Activated T-cell treated with anti-CD3 and anti-CD28 coated beads, Interleukin-2, amount 50 U/mL, for 4 hours (primary cell): ENCODE data around the gene DYTN. TPM values are rescaled to one million over a fixed set of nuclear protein-coding genes. Genes with fewer than 3 reads are reported as not detected.

ENCODE experiments used
- ATAC-seq, 2 donors: fragments of 200-7000 bp; cut with Tn5 transposase; one replicate each; pipeline ENCODE4 v1.10.0; 2021
- DNase-seq: peaks from one replicate; pipeline ENCODE4 v3.0.0-alpha.2; 2020
- H3K27me3 Mint-ChIP-seq: one replicate; pipeline ENCODE4 v1.8.0; 2021; ENCODE audit warnings: low read depth, mixed read lengths
- H3K36me3 Mint-ChIP-seq: one replicate; pipeline ENCODE4 v1.8.0; 2022; ENCODE audit warnings: mixed read lengths; ENCODE audit not compliant: insufficient read depth
- H3K4me1 Mint-ChIP-seq: one replicate; pipeline ENCODE4 v1.8.0; 2021; ENCODE audit warnings: low read depth, mixed read lengths
- H3K4me3 Mint-ChIP-seq: one replicate; pipeline ENCODE4 v1.8.0; 2021; ENCODE audit warnings: mild to moderate bottlenecking, moderate library complexity, mixed read lengths
- H3K9me3 Mint-ChIP-seq: one replicate; pipeline ENCODE4 v1.8.0; 2021; ENCODE audit warnings: mixed read lengths
- total RNA-seq, 3 donors: library from RNA; stranded (reverse); gene quantifications; one replicate each; pipeline ENCODE4 v1.2.1, GENCODE V29; 2021

DYTN gene
- total RNA-seq, 3 donors from 2014 or later = not detected

GRCh38 chr2:206670531-206671319 lies 47.5 kb downstream of the DYTN start:
- no peak for DNase-seq
- no peaks in the 10 kb centered on the region for H3K36me3 Mint-ChIP-seq
- peaks cover 20% of the 10 kb centered on the region for H3K27me3 Mint-ChIP-seq
- no peaks in the 10 kb centered on the region for H3K4me1 Mint-ChIP-seq
- H3K4me3 Mint-ChIP-seq = no peak overlapping the region
- H3K9me3 Mint-ChIP-seq = no peaks in the 10 kb centered on the region
- ATAC-seq = no peak

GRCh38 chr2:206665251-206665650 lies 52.9 kb downstream of the DYTN start:
- Mint-ChIP-seq H3K9me3 (no peaks in the 10 kb centered on the region), H3K4me1 (no peaks in the 10 kb centered on the region), H3K36me3 (no peaks in the 10 kb centered on the region), H3K27me3 (peaks cover 14% of the 10 kb centered on the region), H3K4me3 (no peak overlapping the region)
- DNase-seq = no peak
- ATAC-seq = no peak

DNA sequence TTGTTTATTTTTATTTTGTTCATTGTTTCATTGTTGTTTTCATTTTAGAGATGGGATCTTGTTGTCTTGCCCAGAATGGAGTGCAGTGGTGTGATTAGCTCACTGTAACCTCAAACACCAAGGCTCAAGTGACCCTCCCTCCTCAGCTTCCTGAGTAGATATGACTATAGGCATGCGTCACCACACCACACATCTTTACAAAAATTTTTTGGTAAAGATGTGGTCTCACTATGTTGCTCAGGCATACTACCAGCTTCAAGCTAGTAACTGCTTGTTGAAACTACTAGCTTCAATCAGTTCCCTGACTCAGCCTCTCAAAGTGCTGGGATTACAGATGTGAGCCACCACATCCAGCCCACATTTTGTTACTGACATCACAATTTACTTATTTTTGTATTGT lies 61.1 kb downstream of the DYTN start:
- Mint-ChIP-seq H3K36me3 (no peaks in the 10 kb centered on the region), H3K27me3 (peaks cover 10% of the 10 kb centered on the region), H3K4me1 (no peaks in the 10 kb centered on the region), H3K9me3 (peaks cover 8% of the 10 kb centered on the region), H3K4me3 (no peak overlapping the region)
- ATAC-seq (no peak), DNase-seq (no peak)

DNA sequence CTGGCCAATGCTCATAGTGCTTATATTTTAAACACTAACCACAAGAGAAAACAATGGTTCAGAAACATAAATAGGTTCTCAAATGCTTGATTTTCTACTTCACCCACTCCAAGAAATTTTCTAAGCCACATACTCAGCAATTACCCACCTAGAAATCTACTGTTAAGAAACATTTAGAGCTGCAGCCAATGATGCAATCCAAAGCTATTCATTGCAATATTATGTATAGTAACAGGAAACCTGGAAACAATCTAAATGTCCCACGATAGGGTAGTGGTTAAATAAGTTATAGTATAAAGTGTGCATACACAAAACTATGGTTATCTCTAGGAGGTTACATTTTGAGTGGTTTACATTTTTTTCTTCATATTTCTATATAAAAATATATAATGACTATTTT lies 70.2 kb downstream of the DYTN start:
- Mint-ChIP-seq H3K27me3 (peaks cover 15% of the 10 kb centered on the region), H3K9me3 (no peaks in the 10 kb centered on the region), H3K4me3 (no peak overlapping the region), H3K36me3 (no peaks in the 10 kb centered on the region), H3K4me1 (no peaks in the 10 kb centered on the region)
- no peak for ATAC-seq
- DNase-seq = no peak

GRCh38 chr2:206642075-206643025 lies 75.8 kb downstream of the DYTN start, which contains the start of gene FAM237A:
Gene FAM237A (plus strand): TSS chr2:206642487. CDS start chr2:206644237, 1,750 bp downstream.
- no peak for DNase-seq

GRCh38 chr2:206641226-206641625 lies 77.0 kb downstream of the DYTN start:
- Mint-ChIP-seq H3K9me3 (no peaks in the 10 kb centered on the region), H3K36me3 (no peaks in the 10 kb centered on the region), H3K4me3 (no peak overlapping the region), H3K4me1 (no peaks in the 10 kb centered on the region), H3K27me3 (peaks cover 13% of the 10 kb centered on the region)
- DNase-seq = no peak
- ATAC-seq = no peak

More at GRCh38 chr2:206642075-206643025, 75.8 kb downstream of the DYTN start, which contains the start of gene FAM237A:
- Mint-ChIP-seq H3K4me1 (no peaks in the 10 kb centered on the region), H3K36me3 (no peaks in the 10 kb centered on the region), H3K27me3 (peaks cover 15% of the 10 kb centered on the region), H3K4me3 (no peak within 1 kb of the TSS), H3K9me3 (no peaks in the 10 kb centered on the region)
- no peak for ATAC-seq

GRCh38 chr2:206639636-206640035 lies 78.6 kb downstream of the DYTN start:
- Mint-ChIP-seq H3K27me3 (peaks cover 13% of the 10 kb centered on the region), H3K4me1 (no peaks in the 10 kb centered on the region), H3K36me3 (no peaks in the 10 kb centered on the region), H3K9me3 (no peaks in the 10 kb centered on the region), H3K4me3 (no peak overlapping the region)
- DNase-seq = no peak
- no peak for ATAC-seq

DNA sequence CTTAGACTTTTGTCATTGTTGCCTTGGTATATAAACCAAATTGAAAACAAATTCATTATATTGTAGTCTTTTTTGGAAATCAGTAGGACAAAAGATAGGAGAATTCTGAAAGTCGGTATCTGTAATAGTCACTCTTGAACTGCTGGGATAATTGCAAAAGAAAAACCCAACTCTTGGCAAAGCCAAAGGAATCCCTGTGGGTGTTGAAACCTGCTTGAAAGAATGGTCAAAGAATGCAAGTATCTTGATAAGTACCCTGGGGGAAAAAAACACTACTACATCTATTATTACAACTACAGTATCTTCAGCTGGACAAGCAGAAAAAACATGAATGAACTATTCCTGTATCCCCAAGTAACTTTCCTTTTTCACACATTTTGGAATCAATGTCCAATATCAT lies 83.2 kb downstream of the DYTN start:
- DNase-seq = no peak
- Mint-ChIP-seq H3K36me3 (no peaks in the 10 kb centered on the region), H3K27me3 (peaks cover 4% of the 10 kb centered on the region), H3K9me3 (no peaks in the 10 kb centered on the region), H3K4me3 (no peak overlapping the region), H3K4me1 (no peaks in the 10 kb centered on the region)
- no peak for ATAC-seq

- ATAC-seq (no peak), DNase-seq (no peak)
- Mint-ChIP-seq H3K4me1 (no peaks in the 10 kb centered on the region), H3K36me3 (no peaks in the 10 kb centered on the region), H3K9me3 (no peaks in the 10 kb centered on the region), H3K27me3 (peaks cover 10% of the 10 kb centered on the region), H3K4me3 (no peak overlapping the region)
Observed at GRCh38 chr2:206631340-206631739, 86.9 kb downstream of the DYTN start.

DNA sequence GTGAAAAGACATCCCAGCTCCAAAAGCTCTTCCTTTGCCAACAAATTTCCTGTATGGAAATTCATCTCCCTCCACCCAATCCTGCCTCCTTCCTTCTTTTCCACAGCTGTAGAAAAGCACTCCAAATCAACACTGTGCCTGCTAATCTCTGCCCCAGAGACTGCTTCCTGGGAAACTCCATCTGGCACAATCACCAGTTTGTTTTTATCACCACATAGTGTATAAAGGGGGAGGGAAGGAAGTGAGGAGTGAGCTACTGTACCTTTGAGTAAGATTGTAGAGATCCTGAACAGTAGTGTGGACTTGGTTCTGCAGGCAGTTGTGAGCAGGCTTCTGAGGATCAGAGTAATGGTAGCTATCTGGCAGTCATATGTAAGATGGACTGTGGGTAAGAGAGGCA lies 90.6 kb downstream of the DYTN start:
- Mint-ChIP-seq H3K9me3 (no peaks in the 10 kb centered on the region), H3K4me1 (no peaks in the 10 kb centered on the region), H3K27me3 (peaks cover 11% of the 10 kb centered on the region), H3K36me3 (no peaks in the 10 kb centered on the region), H3K4me3 (no peak overlapping the region)
- no peak for DNase-seq
- ATAC-seq = no peak

GRCh38 chr2:206626108-206626507 lies 92.1 kb downstream of the DYTN start:
- Mint-ChIP-seq H3K4me1 (no peaks in the 10 kb centered on the region), H3K27me3 (peaks cover 11% of the 10 kb centered on the region), H3K9me3 (no peaks in the 10 kb centered on the region), H3K36me3 (no peaks in the 10 kb centered on the region), H3K4me3 (no peak overlapping the region)
- DNase-seq = no peak
- ATAC-seq = no peak

DNA sequence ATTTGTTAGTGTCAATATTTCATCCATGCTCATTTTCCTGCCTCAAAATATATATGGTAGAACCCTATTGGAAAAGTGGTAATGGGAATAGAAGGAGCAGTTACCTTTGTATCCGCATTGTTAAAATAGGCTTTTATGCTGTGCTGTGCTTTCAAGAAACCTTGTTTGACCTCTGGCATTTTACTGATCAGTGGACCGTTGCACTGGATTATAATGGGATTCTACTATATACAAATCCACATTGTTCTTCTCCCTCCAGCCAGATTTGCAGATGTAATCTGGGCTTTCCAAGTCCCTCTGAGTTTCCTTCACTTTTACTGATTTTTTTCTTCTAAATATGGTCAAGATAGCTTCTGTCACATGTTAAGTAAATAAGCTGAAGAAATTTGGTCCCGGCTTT lies 99.2 kb downstream of the DYTN start:
- no peak overlapping the region for H3K4me3 Mint-ChIP-seq
- no peak for ATAC-seq
- no peaks in the 10 kb centered on the region for H3K27me3 Mint-ChIP-seq

GRCh38 chr2:206616151-206616550 lies 102.0 kb downstream of the DYTN start:
- Mint-ChIP-seq H3K27me3 (no peaks in the 10 kb centered on the region), H3K36me3 (no peaks in the 10 kb centered on the region), H3K9me3 (no peaks in the 10 kb centered on the region), H3K4me1 (no peaks in the 10 kb centered on the region), H3K4me3 (no peak overlapping the region)
- DNase-seq = no peak
- ATAC-seq = no peak

More for the DNA sequence above, 99.2 kb downstream of the DYTN start:
- no peaks in the 10 kb centered on the region for H3K36me3 Mint-ChIP-seq
- DNase-seq = no peak
- no peaks in the 10 kb centered on the region for H3K4me1 Mint-ChIP-seq
- no peaks in the 10 kb centered on the region for H3K9me3 Mint-ChIP-seq

DNA sequence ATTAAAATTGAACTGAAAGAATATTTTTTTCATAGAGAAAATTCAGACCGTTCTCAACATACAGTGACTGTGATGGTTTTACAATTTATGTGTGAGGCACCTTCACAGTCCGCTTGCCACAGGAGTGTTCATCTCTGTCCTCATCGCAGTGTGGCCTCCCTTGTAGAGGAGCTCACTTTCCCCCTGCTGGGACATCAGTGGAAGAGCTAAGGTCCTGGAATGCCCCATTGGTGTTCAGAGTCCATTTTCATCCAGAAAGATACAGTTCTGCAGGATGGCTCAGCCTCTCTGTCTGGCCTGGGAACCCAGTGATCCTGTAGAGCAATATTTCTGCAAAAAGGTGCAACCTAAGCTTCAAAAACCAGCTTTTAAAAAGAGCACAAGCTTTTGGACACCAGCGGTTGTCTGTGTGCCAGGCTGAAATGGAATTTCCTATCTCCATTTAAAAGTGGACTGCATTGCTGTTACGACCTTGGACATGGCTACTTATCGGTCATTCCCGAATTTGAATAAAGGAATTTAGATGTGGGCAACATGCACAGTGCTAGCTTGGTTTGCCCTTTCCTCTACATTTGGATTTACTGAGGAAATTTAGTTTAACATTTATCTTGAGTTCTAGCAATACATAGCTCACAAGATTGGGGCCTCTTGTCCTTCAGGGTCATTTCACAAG lies 102.6 kb downstream of the DYTN start:
- ATAC-seq = no peak
- no peak for DNase-seq
- Mint-ChIP-seq H3K4me1 (no peaks in the 10 kb centered on the region), H3K4me3 (no peak overlapping the region), H3K36me3 (no peaks in the 10 kb centered on the region), H3K9me3 (no peaks in the 10 kb centered on the region), H3K27me3 (no peaks in the 10 kb centered on the region)
